ENCODE results near the gene SLA2.
A peak's percentile ranks its signal among the peaks of the same experiment; 100 is the strongest.
"Not testable (repeated sequence)": the region's sequence is repeated elsewhere in the genome, so short reads cannot be mapped to it uniquely, and the experiment has no call there.

Gene SLA2

GRCh38 chr20:36645998-36646397 is at the start of gene SLA2:
SLA2 (minus strand) TSS chr20:36646196; CDS start chr20:36641335, 4,861 bp downstream.
- DNase-seq (ENCODE audit: low read depth), result no peak

GRCh38 chr20:36695467-36695866 is 49.5 kb upstream of the SLA2 start:
- not testable (repeated sequence) for DNase-seq (ENCODE audit: low read depth)

GRCh38 chr20:36688630-36689029 is 42.6 kb upstream of the SLA2 start:
- DNase-seq (ENCODE audit: low read depth), result no peak

- no peak for DNase-seq (ENCODE audit: low read depth)
Measured at GRCh38 chr20:36687850-36688249, 41.9 kb upstream of the SLA2 start.

GRCh38 chr20:36686944-36687343 is 40.9 kb upstream of the SLA2 start:
- DNase-seq (ENCODE audit: low read depth), result no peak

- no peak for DNase-seq (ENCODE audit: low read depth)
Measured at GRCh38 chr20:36686504-36686903, 40.5 kb upstream of the SLA2 start.

GRCh38 chr20:36684747-36685146 is 38.8 kb upstream of the SLA2 start:
- no peak for DNase-seq (ENCODE audit: low read depth)

GRCh38 chr20:36682311-36682710 is 36.3 kb upstream of the SLA2 start:
- DNase-seq (ENCODE audit: low read depth), result no peak

GRCh38 chr20:36677422-36677771 is 31.4 kb upstream of the SLA2 start:
- no peak for DNase-seq (ENCODE audit: low read depth)

GRCh38 chr20:36676701-36677421 is 30.9 kb upstream of the SLA2 start:
- no peak for DNase-seq (ENCODE audit: low read depth)

- not testable (repeated sequence) for DNase-seq (ENCODE audit: low read depth)
Measured at GRCh38 chr20:36675545-36675944, 29.5 kb upstream of the SLA2 start.

GRCh38 chr20:36672991-36673390 is 27.0 kb upstream of the SLA2 start:
- no peak for DNase-seq (ENCODE audit: low read depth)

GRCh38 chr20:36670665-36671357 is 24.8 kb upstream of the SLA2 start:
- DNase-seq (ENCODE audit: low read depth), result no peak

GRCh38 chr20:36666181-36666740 is 20.3 kb upstream of the SLA2 start:
- DNase-seq (ENCODE audit: low read depth), result peak; percentile 29

- no peak for DNase-seq (ENCODE audit: low read depth)
Measured at GRCh38 chr20:36663031-36663430, 17.0 kb upstream of the SLA2 start.

- no peak for DNase-seq (ENCODE audit: low read depth)
Measured at GRCh38 chr20:36658300-36658699, 12.3 kb upstream of the SLA2 start.

- DNase-seq (ENCODE audit: low read depth), result no peak
Measured at GRCh38 chr20:36656733-36657132, 10.7 kb upstream of the SLA2 start.

GRCh38 chr20:36655004-36655403 is 9.0 kb upstream of the SLA2 start:
- no peak for DNase-seq (ENCODE audit: low read depth)

GRCh38 chr20:36654506-36654905 is 8.5 kb upstream of the SLA2 start:
- no peak for DNase-seq (ENCODE audit: low read depth)

GRCh38 chr20:36653456-36653855 is 7.5 kb upstream of the SLA2 start:
- no peak for DNase-seq (ENCODE audit: low read depth)

- DNase-seq (ENCODE audit: low read depth), result no peak
Measured at GRCh38 chr20:36647196-36648121, 1.5 kb upstream of the SLA2 start.

GRCh38 chr20:36646678-36647077 is 682 bp upstream of the SLA2 start:
- DNase-seq (ENCODE audit: low read depth), result no peak

Measured in fibroblast of gingiva (primary cell).